Measurements from ENCODE around the gene KLF2.

Gene KLF2

DNA sequence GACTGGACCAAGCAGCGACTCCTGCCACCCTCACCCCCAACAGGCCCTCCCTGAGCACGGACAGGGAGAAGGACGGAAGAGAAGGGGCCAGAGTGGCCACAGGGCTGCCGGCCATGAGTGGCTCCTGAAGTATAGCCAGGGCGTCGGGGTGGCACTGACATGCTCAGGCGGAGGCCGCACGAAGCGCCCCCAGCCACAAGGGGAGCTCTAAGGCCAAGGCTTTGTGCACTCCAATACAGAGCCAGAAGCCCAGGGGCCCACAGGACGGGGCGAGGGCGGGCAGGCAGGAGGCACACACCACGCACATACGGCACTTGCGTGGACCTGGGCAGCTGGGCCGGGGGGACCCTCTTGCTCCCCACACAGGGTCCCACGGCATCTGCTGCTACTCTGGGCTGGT, 52.0 kb downstream of the KLF2 start:
- no peak for DNase-seq (ENCODE audit: low read depth in 2 of 2)

DNA sequence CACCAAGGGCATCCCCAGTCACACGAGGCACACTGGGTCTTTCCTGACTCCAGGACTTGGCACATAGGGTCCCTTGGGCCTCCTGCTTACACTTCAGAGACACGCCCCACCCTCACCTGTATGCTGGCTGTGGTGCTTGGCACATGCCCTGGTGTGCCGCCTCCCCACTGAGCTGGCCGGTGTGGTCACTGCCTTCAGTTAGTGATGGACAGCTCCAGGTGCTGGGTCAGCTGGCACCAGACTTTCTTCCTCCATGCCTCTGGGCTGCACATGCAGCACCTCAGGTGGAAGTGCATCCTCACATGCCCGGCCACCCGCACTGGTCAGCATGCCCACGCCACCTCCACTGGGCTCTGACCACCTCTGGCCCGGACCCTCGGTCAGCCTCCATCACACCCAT, 52.9 kb downstream of the KLF2 start:
- no peak for DNase-seq (ENCODE audit: low read depth in 2 of 2)

Data from activated CD4-positive, alpha-beta T cell treated with anti-CD3 and anti-CD28 coated beads for 24 hours (primary cell).